Islet precursor cell (in vitro differentiated cells): Measurements from ENCODE around the gene MPP1.
"Not testable (repeated sequence)": the region's sequence is repeated elsewhere in the genome, so short reads cannot be mapped to it uniquely, and the experiment has no call there.

Experiments
- DNase-seq: peaks from one replicate; pipeline ENCODE4 v3.0.0-alpha.2; 2018

MPP1 gene

GRCh38 chrX:154804957-154805695 is at the start of gene MPP1:
Gene MPP1 (minus strand): TSS chrX:154805485. CDS start chrX:154805373, 112 bp downstream.
- peak; percentile 88 for DNase-seq

DNA sequence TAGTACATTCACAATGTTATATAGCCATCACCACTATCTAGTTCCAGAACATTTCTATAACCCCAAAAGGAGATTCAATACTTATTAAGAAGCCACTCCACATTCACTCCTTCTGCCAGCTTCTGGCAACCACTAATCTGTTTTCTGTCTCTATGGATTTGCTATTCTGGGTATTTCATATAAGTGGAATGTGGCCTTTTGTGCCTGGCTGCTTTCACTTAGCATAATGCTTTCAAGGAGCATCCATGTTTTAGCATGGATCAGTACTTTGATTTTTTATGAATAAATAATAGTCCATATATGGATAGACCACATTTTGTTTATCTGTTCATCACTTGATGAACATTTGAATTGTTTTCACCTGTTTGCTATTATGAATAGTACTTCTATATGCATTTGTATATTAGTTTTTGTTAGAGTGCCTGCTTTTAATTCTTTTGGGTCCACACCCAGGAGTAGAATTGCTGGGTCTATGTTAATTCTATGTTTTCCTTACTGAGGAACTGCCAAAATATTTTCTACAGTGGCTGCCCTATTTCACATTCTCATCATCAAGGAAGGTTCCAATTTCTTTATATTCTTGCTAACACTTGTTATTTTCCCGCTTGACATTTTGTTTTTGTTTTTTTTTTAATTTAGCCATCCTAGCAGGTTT is 45.8 kb upstream of the MPP1 start:
- no peak for DNase-seq

DNA sequence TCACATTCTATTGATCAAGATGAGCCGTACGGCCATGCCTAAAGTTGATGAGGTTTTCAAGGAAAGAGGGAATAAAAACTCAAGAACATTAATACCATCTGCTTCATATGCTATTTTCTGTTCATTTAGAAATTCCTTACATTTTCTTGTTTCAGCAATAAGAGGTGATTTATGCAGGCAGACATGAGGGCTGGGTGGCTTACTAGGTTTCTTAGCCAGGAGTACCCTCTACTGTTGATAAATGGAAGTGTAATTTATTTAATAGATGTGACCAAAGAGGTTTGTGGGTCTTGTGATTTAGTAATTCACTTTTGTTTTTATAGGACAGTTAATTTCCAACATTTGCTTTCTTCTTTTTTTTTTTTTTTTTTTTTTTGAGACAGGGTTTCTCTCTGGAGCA is 35.6 kb upstream of the MPP1 start:
- DNase-seq = no peak

DNA sequence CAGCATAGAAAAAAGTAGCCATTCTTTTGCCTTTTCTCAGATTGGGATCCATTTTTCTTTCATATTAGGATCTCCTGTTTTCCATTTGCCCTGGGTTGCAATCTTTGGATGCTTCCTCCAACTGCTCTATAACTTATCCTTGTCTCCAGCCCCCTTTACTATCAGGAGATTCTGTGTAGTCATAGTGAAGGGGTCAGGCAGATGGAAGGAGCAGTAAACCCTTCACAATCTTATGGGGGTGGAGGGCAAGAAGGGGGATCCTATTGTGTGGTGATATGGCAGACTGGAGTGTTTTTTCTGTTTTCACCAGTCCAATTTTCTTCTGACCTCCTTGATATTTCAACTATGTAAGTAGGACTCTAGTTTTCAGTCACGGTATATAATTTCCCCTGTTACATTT is 30.9 kb upstream of the MPP1 start:
- no peak for DNase-seq

GRCh38 chrX:154834562-154834961 is 29.3 kb upstream of the MPP1 start, which contains the start of gene SMIM9:
Gene SMIM9 (minus strand): TSS chrX:154834662. CDS start chrX:154830856, 3,806 bp downstream.
- no peak for DNase-seq

- no peak for DNase-seq
These were observed 28.5 kb upstream of the MPP1 start for GRCh38 chrX:154833746-154834274.

- no peak for DNase-seq
These were observed 24.7 kb upstream of the MPP1 start for GRCh38 chrX:154829926-154830442.

DNA sequence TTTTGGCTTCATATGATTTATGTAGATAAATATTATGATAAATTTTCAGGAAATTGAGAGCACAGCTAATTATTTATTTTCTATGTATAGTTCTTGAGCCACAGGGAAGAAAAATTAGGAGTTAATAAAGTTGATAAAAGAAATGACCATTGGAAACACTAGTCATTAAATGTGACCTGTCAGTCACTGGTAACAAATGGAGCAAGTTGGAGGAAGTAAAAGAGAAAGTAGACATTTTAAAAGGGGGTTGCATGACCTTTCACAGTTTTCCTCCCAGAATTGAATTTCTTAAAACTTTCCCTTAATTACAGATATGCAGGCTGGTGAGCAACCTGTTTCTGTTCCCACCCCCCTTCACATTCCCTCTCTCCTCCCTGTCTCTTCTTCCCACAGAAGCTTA is 23.8 kb upstream of the MPP1 start:
- no peak for DNase-seq

DNA sequence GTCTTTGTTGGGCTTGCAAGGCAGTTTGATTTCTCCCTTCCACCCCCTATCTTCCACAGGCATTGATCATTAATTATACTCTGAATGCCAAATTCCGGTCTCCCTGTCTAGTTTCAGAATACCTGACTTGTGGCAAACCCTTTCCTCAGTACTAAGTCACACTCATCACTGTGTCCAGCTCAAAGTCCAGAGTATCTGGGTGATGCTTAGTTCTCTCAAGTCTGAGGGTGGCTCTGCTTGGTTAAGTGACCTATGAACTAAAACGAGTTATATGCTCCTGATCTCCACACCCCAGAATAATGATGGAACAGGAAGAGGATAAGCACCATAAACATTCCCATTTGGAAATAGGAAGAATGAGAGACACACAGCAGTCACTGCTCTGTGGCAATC is 22.7 kb upstream of the MPP1 start:
- DNase-seq = no peak

DNA sequence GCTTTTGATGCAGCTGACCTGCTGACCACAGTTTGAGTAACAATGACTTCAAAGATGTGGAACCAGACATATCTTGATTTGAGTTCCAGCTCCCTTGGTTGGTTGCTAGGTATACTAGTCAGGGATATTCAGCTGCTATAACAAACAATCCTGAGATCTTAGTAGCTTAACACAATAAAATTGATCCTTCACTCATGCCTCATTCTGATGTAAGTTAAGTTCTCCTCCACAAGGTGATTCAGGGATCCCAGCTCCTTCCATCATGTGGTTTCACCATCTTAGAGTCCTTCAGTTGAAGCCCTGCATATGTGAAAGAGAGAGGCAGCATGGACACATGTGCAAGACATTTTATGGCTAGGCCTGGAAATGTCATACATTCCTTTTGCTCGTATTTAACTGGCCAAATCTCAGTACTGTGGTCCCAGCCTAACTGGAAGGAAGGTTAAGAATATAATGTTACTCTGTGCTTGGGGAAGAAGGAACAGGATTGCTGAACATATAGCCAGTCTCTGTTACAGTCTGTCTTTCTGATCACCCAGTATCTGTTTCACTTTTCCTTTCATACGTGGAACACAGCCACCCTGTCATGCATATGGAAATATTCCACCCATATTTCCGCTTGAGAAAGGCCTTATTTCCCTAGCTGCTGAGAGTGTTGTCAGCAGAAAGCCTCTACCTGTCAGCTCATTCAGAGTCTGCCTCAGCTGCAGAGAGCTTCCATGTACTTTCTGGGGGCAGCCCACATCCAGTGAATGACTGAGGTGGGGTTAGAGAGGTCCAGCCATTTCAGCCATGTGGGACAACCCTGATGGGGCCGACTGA is 22.1 kb upstream of the MPP1 start:
- no peak for DNase-seq

DNA sequence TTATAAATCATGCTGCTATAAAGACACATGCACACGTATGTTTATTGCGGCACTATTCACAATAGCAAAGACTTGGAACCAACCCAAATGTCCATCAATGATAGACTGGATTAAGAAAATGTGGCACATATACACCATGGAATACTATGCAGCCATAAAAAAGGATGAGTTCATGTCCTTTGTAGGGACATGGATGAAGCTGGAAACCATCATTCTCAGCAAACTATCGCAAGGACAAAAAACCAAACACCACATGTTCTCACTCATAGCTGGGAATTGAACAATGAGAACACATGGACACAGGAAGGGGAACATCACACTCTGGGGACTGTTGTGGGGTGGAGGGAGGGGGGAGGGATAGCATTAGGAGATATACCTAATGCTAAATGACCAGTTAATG is 20.3 kb upstream of the MPP1 start:
- DNase-seq = not testable (repeated sequence)

DNA sequence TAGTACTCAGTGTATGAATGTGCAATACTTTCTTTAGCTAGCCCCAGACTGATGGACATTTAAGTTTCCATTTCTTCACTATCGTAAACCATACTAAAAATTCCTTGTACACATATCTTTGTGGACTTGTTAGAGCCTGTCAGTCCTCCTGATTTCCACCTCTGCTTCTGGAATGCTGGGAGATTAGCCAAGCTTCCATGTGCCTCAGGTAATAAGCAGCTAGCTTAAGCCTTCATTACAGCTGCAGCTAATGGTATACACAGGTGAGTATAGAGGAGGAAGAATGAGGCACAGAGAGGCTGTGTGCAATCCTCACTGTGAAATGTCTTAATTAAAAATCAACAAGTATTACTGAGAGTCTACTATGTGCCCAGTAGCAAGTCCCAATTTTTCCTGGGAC is 19.4 kb upstream of the MPP1 start:
- DNase-seq = no peak

DNA sequence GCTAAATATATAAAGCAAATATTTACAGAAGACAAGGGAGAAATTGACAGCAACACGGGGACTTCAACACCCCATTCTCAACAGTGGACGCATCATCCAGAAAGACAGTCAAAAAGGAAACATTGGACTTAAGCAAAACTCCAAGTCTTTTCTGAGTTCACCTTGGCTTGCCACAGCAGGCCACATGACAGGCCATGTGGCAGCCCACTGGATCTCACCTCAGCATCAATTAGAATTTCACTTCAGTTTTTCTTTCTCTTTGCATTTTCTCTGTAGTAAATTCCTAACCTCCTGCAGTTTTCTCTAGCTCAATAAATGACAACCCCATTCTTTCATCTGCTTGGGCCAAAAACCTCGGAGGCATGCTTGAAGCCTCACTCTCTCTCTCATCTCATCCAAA is 16.7 kb upstream of the MPP1 start:
- no peak for DNase-seq

- no peak for DNase-seq
These were observed 16.2 kb upstream of the MPP1 start for GRCh38 chrX:154821523-154821922.

DNA sequence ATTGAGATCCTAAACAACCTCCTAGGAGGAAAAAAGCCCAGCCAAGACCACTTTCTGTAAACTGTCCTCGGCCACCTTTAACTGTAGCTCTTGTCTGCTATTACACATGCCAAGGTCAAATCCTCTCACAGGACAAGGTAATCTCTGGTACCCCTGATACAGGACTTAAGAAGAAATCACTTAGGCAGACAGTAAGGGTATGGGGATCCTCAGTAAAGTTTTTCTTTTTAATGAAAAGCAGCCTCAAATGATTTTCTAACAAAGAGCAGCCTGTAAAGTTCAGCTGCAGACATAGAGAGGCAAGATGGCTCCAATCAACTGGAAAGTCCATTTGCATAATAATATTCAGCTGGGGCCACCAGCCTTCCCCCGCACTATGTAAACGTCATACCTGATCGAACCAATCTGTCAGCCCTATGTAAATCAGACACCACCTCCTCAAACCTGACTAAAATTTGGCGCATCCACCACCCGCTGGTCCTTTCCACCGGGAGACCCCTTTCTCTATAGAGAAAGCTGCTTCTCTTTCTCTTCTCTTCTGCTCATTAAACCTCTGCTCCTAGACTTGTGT is 14.6 kb upstream of the MPP1 start:
- DNase-seq = no peak

DNA sequence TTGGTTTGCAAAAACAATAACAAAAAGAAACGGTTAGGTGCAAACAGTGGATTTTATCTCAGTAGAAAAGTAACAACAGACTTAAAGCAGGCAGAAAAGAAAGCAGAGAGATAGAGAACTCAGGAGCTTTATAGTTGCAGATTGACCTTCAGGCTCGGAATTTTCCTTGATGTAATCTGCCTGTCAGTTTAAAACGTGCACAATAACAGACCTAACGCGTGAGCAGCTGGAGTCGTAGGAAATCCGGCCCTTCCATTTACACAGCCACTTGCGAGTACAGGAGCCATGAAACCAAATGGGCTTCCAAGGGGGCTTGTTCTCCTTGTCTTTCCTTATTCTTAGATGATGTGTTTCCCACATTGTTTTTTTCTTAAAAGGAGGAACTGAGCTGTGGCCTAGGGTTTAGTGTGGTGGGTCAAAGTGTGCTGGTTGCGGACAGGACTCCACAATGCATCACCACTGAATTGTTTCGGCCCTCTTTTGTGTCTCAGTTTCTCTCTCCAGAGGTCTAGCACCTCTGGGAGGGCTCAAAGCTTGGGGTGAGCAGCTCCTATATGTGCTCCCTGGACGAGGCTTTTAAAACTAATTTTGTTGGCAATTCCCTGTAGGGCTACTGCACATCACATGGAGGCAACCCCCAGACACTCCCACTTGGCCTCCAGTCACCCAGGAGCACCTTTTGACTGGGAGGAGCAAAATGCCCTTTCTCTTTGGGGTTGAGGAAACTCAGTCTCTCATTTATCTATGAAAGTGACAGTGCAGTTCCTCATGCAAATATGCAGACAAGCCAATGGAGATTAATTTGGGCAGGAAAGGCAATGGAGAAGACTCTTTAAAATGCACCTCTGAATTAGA is 13.9 kb upstream of the MPP1 start:
- DNase-seq = no peak

DNA sequence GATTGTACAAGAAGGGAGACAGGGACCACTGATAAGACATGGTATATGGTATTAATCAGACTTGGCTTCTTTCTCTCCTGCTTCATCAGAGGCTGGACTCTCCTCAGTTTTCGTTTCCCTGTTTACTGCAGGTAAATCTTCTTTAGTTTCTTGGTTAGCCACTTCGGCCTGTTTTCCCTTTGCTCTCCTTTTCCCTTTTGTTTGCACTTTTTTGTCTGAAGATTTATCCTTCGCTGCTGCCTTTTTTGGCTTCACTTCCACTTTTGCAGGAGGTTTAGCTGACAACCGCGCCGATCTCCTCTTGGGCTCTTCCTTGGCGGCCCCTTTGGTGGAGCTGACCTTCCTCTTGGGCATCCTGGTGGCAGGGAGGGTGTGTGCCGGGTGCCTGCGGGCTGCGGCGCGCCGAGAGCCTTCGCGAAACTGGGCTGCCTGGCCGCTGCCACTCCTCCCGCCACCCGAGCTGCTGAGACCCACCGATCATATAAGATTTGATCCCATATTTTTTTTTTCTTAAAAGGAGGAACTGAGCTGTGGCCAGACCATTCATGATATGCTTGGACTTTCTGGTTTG is 11.8 kb upstream of the MPP1 start:
- DNase-seq = not testable (repeated sequence)

- not testable (repeated sequence) for DNase-seq
These were observed 11.1 kb upstream of the MPP1 start for GRCh38 chrX:154816326-154816898.

- no peak for DNase-seq
These were observed 10.1 kb upstream of the MPP1 start for GRCh38 chrX:154815274-154815818.

DNA sequence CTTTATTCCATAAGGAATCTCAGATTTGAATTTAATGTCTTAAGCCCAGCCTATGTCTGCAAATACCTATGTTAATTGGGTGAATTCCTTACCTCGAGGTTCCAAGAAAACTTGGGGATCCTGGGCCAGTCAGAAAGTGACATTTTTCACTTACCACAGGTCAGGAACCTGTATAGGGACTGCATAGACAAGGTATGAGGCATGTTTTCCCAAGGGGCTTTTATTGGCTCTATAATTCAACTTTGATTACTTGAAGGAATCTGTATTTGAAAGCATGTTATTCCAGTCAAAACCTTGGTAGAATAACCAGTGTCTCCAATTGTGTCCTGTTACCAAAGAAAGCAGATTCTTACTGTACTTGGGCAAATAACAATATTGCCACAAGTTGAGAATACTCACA is 8.5 kb upstream of the MPP1 start:
- no peak for DNase-seq
